SH-SY5Y (cell line): ENCODE data around the gene SPATS2.

Source experiments
- GATA2 ChIP-seq: IDR thresholded peaks from 2 replicates; pipeline ENCODE4 v1.6.1; 2011; ENCODE audit warnings: mild to moderate bottlenecking, low read depth, low read length
- GATA3 ChIP-seq: IDR thresholded peaks from 2 replicates; pipeline ENCODE4 v1.6.1; 2011; ENCODE audit warnings: low read depth, mild to moderate bottlenecking, low read length, moderate library complexity

DNA sequence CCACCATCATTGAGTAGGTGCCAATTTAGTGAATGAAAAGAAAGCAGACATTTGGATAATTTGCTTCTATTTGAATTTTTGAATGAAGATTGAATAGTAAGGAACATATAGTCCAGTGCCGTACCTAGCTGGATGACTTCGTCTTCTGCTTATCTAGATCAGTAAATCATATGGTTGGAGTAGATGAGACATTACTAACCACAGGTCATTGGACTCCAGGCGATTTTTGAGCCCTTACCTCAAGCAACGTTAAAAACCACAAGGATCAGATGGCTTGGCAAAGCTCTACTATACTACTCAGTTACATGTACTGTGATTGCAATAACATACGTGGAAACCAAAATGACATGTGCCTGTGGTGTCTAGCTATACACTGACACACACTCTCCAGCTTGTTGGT is 1.7 kb upstream of the SPATS2 start:
- no peak for TF ChIP-seq GATA2
- TF ChIP-seq GATA3: no peak
